Adipocyte (in vitro differentiated cells): ENCODE data around the gene PLCZ1.

Source experiments
- DNase-seq: peaks from one replicate; pipeline ENCODE4 v3.0.0-alpha.2; 2015; ENCODE audit warnings: low read depth
- H3K27me3 ChIP-seq: replicated peaks from 2 replicates; pipeline ENCODE4 v1.7.0; 2013; ENCODE audit warnings: mild to moderate bottlenecking, low read length, moderate library complexity; ENCODE audit not compliant: control insufficient read depth, insufficient read depth
- H3K36me3 ChIP-seq: 2 replicates; pipeline ENCODE4 v1.7.0; 2013; ENCODE audit warnings: low read length, mild to moderate bottlenecking, moderate library complexity; ENCODE audit not compliant: control insufficient read depth, insufficient read depth, severe bottlenecking
- H3K4me1 ChIP-seq: 2 replicates; pipeline ENCODE4 v1.7.0; 2013; ENCODE audit warnings: mild to moderate bottlenecking, low read length, moderate library complexity; ENCODE audit not compliant: control insufficient read depth, insufficient read depth
- H3K4me3 ChIP-seq: 2 replicates; pipeline ENCODE4 v1.7.0; 2013; ENCODE audit warnings: mild to moderate bottlenecking, low read length, moderate library complexity
- H3K9ac ChIP-seq: 2 replicates; pipeline ENCODE4 v1.7.0; 2013; ENCODE audit warnings: mild to moderate bottlenecking, low read length, moderate library complexity
- H3K9me3 ChIP-seq: 2 replicates; pipeline ENCODE4 v1.7.0; 2013; ENCODE audit warnings: mild to moderate bottlenecking, low read length, moderate library complexity; ENCODE audit not compliant: control insufficient read depth

Gene PLCZ1

GRCh38 chr12:18749386-18749957 is 11.7 kb upstream of the PLCZ1 start:
- H3K27me3 ChIP-seq = no peaks in the 10 kb centered on the region
- DNase-seq = peak; percentile 38
- H3K4me1 ChIP-seq = peaks cover 77% of the 10 kb centered on the region
- no peaks in the 10 kb centered on the region for H3K36me3 ChIP-seq
- H3K4me3 ChIP-seq = no peak overlapping the region
- peak overlapping the region; percentile 42 for H3K9ac ChIP-seq
- no peaks in the 10 kb centered on the region for H3K9me3 ChIP-seq

DNA sequence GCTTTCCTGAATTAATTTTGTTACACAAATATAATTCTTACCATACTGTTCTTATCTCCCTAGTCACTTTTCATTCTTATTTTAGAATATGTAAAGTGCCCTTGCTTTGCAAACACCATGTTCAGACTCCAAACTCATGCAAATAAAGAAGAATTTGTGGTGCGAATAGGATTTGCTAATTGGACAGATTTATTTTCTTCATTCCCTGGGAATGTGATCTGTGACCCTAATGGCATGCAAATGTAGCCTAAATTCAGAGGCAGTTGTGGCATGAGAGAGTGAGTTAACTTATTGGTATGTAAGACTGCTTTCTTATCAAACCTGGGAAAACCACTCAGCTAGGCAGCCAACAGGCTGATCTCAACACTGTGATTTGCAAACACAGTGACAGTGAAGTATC is 10.1 kb upstream of the PLCZ1 start:
- H3K4me3 ChIP-seq = peak overlapping the region; percentile 32
- peak overlapping the region; percentile 40 for H3K9ac ChIP-seq
- peak; percentile 71 for DNase-seq
- H3K27me3 ChIP-seq = no peaks in the 10 kb centered on the region
- no peaks in the 10 kb centered on the region for H3K9me3 ChIP-seq
- no peaks in the 10 kb centered on the region for H3K36me3 ChIP-seq
- H3K4me1 ChIP-seq = peaks cover 61% of the 10 kb centered on the region

GRCh38 chr12:18731156-18731555 is 6.7 kb downstream of the PLCZ1 start:
- no peak overlapping the region for H3K9ac ChIP-seq
- peaks cover 18% of the 10 kb centered on the region for H3K9me3 ChIP-seq
- DNase-seq = no peak
- H3K4me1 ChIP-seq = no peaks in the 10 kb centered on the region
- H3K4me3 ChIP-seq = no peak overlapping the region
- no peaks in the 10 kb centered on the region for H3K36me3 ChIP-seq
- no peaks in the 10 kb centered on the region for H3K27me3 ChIP-seq

DNA sequence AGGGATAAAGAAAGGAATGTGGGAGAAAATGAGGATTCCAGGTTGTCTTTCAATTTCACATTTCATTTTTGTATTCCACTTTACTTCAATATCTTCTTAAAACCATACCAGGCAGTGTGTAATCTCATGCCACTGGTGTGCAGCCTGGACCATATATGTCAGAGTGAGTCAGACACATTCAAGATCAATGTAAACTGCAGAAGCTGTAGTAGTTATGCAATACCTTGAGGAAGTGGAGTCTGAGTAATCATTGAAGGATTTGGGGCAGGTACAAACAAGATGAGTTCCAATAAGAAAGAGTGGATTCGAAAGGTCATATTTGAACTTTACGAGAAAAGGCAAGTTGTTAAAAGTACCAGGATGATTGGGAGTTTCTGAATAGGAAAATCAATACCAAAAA is 14.1 kb downstream of the PLCZ1 start:
- peak; percentile 46 for DNase-seq
- H3K36me3 ChIP-seq = no peaks in the 10 kb centered on the region
- H3K4me3 ChIP-seq = no peak overlapping the region
- H3K4me1 ChIP-seq = no peaks in the 10 kb centered on the region
- H3K9ac ChIP-seq = no peak overlapping the region
- H3K9me3 ChIP-seq = no peaks in the 10 kb centered on the region
- H3K27me3 ChIP-seq = no peaks in the 10 kb centered on the region

DNA sequence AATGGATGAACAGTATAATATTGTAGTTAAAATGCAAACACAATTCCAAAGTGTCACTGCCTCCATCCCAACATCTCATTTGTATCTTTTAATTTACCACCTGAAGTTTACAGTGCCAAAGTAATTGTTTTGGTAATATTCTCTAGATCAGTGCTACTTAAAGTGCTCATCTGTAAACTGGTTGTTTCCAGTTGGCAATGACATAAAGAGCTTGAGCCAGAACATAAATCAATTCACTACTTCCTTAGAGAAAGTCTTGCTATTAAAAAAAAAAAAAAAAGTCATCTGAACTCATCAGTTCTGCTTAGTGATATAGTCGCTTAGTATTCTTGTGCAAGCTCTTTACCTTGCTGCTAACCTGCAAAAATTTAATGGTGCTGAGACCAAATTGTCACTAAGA is 16.4 kb downstream of the PLCZ1 start:
- Histone ChIP-seq H3K4me3 (no peak overlapping the region), H3K36me3 (no peaks in the 10 kb centered on the region), H3K9me3 (no peaks in the 10 kb centered on the region), H3K9ac (no peak overlapping the region), H3K4me1 (no peaks in the 10 kb centered on the region), H3K27me3 (no peaks in the 10 kb centered on the region)
- no peak for DNase-seq

- H3K9ac ChIP-seq = no peak overlapping the region
- no peaks in the 10 kb centered on the region for H3K9me3 ChIP-seq
- H3K4me1 ChIP-seq = no peaks in the 10 kb centered on the region
- H3K36me3 ChIP-seq = no peaks in the 10 kb centered on the region
- H3K4me3 ChIP-seq = no peak overlapping the region
- DNase-seq = no peak
- no peaks in the 10 kb centered on the region for H3K27me3 ChIP-seq
Observed at GRCh38 chr12:18720690-18721089, 17.1 kb downstream of the PLCZ1 start.

GRCh38 chr12:18719922-18720510 is 17.8 kb downstream of the PLCZ1 start:
- no peaks in the 10 kb centered on the region for H3K9me3 ChIP-seq
- no peaks in the 10 kb centered on the region for H3K4me1 ChIP-seq

DNA sequence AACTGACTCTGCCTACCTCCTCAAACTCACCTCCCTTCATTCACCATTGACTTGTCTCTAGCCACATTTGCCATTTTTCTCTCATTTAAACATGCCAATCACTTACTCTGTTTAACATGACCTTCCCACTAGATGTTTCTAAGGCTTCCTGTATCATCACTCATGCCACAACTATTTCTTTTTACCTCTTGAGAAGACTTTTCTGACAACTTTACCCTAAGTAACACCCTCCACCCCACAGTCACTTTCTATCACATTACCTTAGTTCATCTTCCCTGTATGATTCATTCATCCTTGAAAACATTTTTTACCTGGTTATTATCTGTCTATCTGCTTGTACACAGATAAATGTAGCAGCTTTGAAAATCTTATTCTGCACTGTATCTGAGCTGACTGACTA is 19.4 kb downstream of the PLCZ1 start:
- no peak for DNase-seq
- Histone ChIP-seq H3K27me3 (no peaks in the 10 kb centered on the region), H3K9me3 (no peaks in the 10 kb centered on the region), H3K36me3 (no peaks in the 10 kb centered on the region), H3K4me3 (no peak overlapping the region), H3K9ac (no peak overlapping the region), H3K4me1 (no peaks in the 10 kb centered on the region)

More at GRCh38 chr12:18719922-18720510, 17.8 kb downstream of the PLCZ1 start:
- no peak for DNase-seq
- no peak overlapping the region for H3K4me3 ChIP-seq
- H3K36me3 ChIP-seq = no peaks in the 10 kb centered on the region
- H3K27me3 ChIP-seq = no peaks in the 10 kb centered on the region
- H3K9ac ChIP-seq = no peak overlapping the region

- Histone ChIP-seq H3K36me3 (no peaks in the 10 kb centered on the region), H3K4me3 (no peak overlapping the region), H3K9ac (no peak overlapping the region), H3K9me3 (no peaks in the 10 kb centered on the region), H3K27me3 (no peaks in the 10 kb centered on the region), H3K4me1 (no peaks in the 10 kb centered on the region)
- no peak for DNase-seq
Observed at GRCh38 chr12:18716236-18716635, 21.6 kb downstream of the PLCZ1 start.

DNA sequence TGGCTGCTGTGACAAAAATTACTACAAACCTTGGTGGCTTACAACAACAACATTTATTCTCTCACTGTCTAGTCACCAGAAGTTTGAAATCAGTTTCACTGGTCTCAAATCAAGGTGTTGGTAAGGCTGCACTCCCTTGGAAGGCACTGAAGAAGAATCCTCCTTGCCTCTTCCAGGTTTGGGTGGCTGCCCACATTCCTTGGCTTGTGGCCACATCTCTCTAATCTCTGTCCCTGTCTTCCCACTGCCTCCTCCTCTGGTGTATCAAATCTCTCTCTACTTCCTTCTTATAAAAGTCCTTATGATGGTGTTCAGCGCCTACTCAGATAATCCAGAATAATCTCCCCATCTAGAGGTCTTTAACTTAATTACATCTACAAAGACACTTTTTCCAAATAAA is 31.0 kb downstream of the PLCZ1 start:
- Histone ChIP-seq H3K4me3 (no peak overlapping the region), H3K36me3 (no peaks in the 10 kb centered on the region), H3K27me3 (no peaks in the 10 kb centered on the region), H3K4me1 (peaks cover 16% of the 10 kb centered on the region), H3K9me3 (no peaks in the 10 kb centered on the region), H3K9ac (no peak overlapping the region)
- DNase-seq = no peak

DNA sequence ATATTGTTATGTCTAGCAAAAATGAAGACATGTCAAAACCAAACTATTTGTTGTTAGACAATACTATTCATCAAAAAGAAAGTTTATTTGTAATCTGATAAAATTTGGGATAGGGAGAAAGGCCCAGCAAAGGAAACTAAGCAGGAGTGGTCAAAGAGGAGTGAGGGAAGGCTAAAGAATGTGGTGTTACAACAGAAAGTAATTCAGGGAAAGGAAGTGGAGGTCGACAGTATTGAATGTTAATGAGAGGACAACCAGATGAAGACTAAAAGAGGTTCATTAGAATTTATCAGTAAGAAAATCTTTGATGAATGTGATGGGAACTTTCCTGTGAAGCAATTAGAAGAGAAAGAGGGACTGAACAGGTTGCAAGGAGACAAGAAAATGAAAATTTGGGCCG is 33.9 kb downstream of the PLCZ1 start:
- Histone ChIP-seq H3K4me3 (no peak overlapping the region), H3K9ac (no peak overlapping the region), H3K9me3 (no peaks in the 10 kb centered on the region), H3K4me1 (peaks cover 33% of the 10 kb centered on the region), H3K27me3 (no peaks in the 10 kb centered on the region), H3K36me3 (no peaks in the 10 kb centered on the region)
- no peak for DNase-seq

GRCh38 chr12:18703321-18703720 is 34.5 kb downstream of the PLCZ1 start:
- no peak overlapping the region for H3K9ac ChIP-seq
- H3K27me3 ChIP-seq = no peaks in the 10 kb centered on the region
- no peak overlapping the region for H3K4me3 ChIP-seq
- DNase-seq = no peak
- no peaks in the 10 kb centered on the region for H3K36me3 ChIP-seq
- H3K4me1 ChIP-seq = peaks cover 33% of the 10 kb centered on the region
- no peaks in the 10 kb centered on the region for H3K9me3 ChIP-seq
